Naive thymus-derived CD4-positive, alpha-beta T cell (primary cell): ENCODE data around the gene STH. TPM values are rescaled to one million over a fixed set of nuclear protein-coding genes. Genes with fewer than 3 reads are reported as not detected.

Experiments used
- ATAC-seq: fragments of 150-1000 bp; cut with Tn5 transposase; 2 replicates; pipeline ENCODE4 v1.10.0; 2021; ENCODE audit warnings: mild to moderate bottlenecking, moderate library complexity
- CTCF ChIA-PET: fragments of 350-600 bp; sonication (Branson Sonifier 250); formaldehyde crosslinking; loops from one replicate; lab custom pipeline; 2021; ENCODE audit warnings: antibody characterized with exemption; lab: Charles Lee
- POLR2A ChIA-PET: fragments of 350-600 bp; sonication (Branson Sonifier 250); formaldehyde crosslinking; loops from one replicate; lab custom pipeline; 2021; ENCODE audit warnings: antibody characterized with exemption, inconsistent platforms; lab: Charles Lee
- DNase-seq, 9 donors: peaks; one replicate each; pipeline versions ENCODE4 v3.0.0 to v3.0.0-alpha.2; 2020 to 2022; ENCODE audit warnings: mixed read lengths in 1 of 9
- H3K27ac ChIP-seq: one replicate; pipeline ENCODE4 v1.7.0; 2013; ENCODE audit warnings: mild to moderate bottlenecking, low read depth, low read length, moderate library complexity
- H3K27me3 ChIP-seq, 2 donors: one replicate each; pipeline ENCODE4 v1.7.0; 2013; ENCODE audit warnings: low read length in 2 of 2, mild to moderate bottlenecking in 2 of 2, moderate library complexity in 2 of 2; ENCODE audit not compliant: control insufficient read depth in 2 of 2, insufficient read depth in 2 of 2
- H3K36me3 ChIP-seq, 3 experiments: 1 replicate in 2 of 3; 2 replicates in 1 of 3; pipeline ENCODE4 v1.7.0; 2013; ENCODE audit warnings: low read length in 3 of 3, mild to moderate bottlenecking in 3 of 3, moderate library complexity in 1 of 3; ENCODE audit not compliant: insufficient read depth in 3 of 3, control insufficient read depth in 2 of 3
- H3K4me1 ChIP-seq, 2 donors: one replicate each; pipeline ENCODE4 v1.7.0; 2013; ENCODE audit warnings: low read length in 2 of 2, mild to moderate bottlenecking in 2 of 2, moderate library complexity in 1 of 2; ENCODE audit not compliant: control insufficient read depth in 2 of 2, insufficient read depth in 2 of 2
- H3K4me3 ChIP-seq: 2 replicates; pipeline ENCODE4 v1.7.0; 2013; ENCODE audit warnings: mild to moderate bottlenecking, low read length
- H3K9me3 ChIP-seq, 3 experiments: 1 replicate in 2 of 3; 2 replicates in 1 of 3; pipeline ENCODE4 v1.7.0; 2013; ENCODE audit warnings: low read length in 3 of 3; ENCODE audit not compliant: control insufficient read depth in 2 of 3
- H3K27ac Mint-ChIP-seq, 9 donors: one replicate each; pipeline ENCODE4 v1.8.0; 2020 to 2022; ENCODE audit warnings: mixed read lengths in 9 of 9, mild to moderate bottlenecking in 8 of 9, moderate library complexity in 5 of 9, inconsistent platforms in 2 of 9
- H3K27me3 Mint-ChIP-seq, 5 donors: one replicate each; pipeline ENCODE4 v1.8.0; 2021 to 2022; ENCODE audit warnings: mixed read lengths in 5 of 5, mild to moderate bottlenecking in 1 of 5
- H3K36me3 Mint-ChIP-seq, 5 donors: one replicate each; pipeline ENCODE4 v1.8.0; 2020 to 2022; ENCODE audit warnings: mixed read lengths in 5 of 5, mild to moderate bottlenecking in 3 of 5, inconsistent platforms in 1 of 5
- H3K4me1 Mint-ChIP-seq, 7 donors: one replicate each; pipeline ENCODE4 v1.8.0; 2020 to 2022; ENCODE audit warnings: mixed read lengths in 7 of 7, mild to moderate bottlenecking in 3 of 7, inconsistent platforms in 1 of 7
- H3K4me3 Mint-ChIP-seq, 10 donors: one replicate each; pipeline ENCODE4 v1.8.0; 2020 to 2022; ENCODE audit warnings: mild to moderate bottlenecking in 10 of 10, mixed read lengths in 10 of 10, moderate library complexity in 6 of 10, inconsistent platforms in 2 of 10
- H3K9me3 Mint-ChIP-seq, 11 donors: one replicate each; pipeline ENCODE4 v1.8.0; 2020 to 2022; ENCODE audit warnings: mixed read lengths in 11 of 11, mild to moderate bottlenecking in 4 of 11, inconsistent platforms in 1 of 11, moderate library complexity in 1 of 11
- intact Hi-C, 2 donors: fragments of 100-400 bp; cut with micrococcal nuclease; formaldehyde crosslinking; loops; one replicate each; pipeline ENCODE4 v1.15.1; 2023
- polyA plus RNA-seq, 2 donors: library from polyadenylated mRNA; unstranded; fragments of 300-500 nt; fragmentation: Illumina TruSeq; gene quantifications; one replicate each; pipeline ENCODE4 v1.2.3, GENCODE V29; 2021
- total RNA-seq, 6 experiments: library from RNA in 5 of 6; stranded (reverse) in 5 of 6; gene quantifications; 1 replicate in 5 of 6; 2 replicates in 1 of 6; pipeline ENCODE4 v1.2.3 and lab custom pipeline; 2021 to 2026

STH gene
- total and polyA plus RNA-seq, 7 experiments from 2014 or later, result not detected

DNA sequence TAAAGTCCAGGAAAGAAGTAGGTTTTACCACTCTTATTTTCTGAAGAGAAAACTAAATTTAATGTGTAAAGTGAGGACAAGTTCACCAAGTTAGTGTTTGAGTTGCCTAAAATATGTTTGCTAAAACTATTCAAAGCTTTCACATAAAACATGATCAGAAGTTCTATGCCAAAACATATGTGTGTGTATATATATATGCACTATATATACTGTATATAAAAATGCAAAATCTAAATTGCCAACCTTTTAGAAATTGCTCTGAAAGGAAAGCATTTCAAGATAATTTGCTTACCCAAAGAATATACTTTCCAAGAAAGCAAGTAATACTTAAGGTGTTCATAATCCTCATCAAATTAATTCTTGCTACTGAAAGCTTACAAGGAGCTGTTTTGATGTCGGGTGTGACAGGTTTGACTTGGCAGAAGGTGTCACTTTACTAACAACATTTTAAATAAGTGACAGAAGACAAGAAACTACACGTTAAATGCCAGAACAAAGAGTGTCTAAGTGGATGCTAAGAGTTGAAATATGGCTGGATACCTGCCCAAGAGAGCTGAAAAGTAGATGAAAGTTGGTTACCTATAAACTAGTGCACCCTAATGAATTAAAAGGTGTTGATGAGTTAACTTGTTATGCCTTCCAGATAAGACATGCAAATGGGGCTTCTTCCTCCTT, 32.3 kb upstream of the STH start:
- Mint-ChIP-seq H3K27ac (no peak overlapping the region), H3K4me1 (no peaks in the 10 kb centered on the region)
- CTCF ChIA-PET, result interaction anchor here (0.7 kb wide), 1 partner anchor 307 kb away, joined by 3 read pairs; no protein-coding TSS in a partner anchor

DNA sequence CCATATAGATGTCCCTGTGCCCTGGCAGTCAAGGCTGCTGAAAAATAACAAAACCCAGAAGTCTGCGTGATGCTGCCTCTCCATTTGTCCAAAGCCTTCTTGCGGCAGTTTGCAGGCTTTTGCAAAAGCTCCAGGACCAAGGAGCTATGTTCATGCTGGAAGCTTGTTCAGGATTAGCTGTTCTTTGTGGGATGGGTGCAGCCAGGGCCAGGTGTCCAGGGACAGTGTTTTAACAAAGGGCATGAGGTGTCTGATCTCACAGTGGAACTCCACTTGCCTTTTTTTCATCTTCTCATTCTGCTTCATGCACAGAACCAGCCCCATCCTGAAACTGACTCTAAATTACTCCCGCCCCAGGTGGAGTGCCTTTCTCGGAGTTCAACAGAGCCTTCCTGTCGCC, 31.7 kb upstream of the STH start:
- ChIA-PET CTCF (interaction anchor here (0.7 kb wide), 1 partner anchor 307 kb away, joined by 3 read pairs; no protein-coding TSS in a partner anchor), POLR2A (no interaction called here)
- Histone ChIP-seq H3K4me3 (no peak overlapping the region), H3K27me3 (no peaks in the 10 kb centered on the region), H3K27ac (no peak overlapping the region), H3K36me3 (no peaks in the 10 kb centered on the region), H3K9me3 (no peaks in the 10 kb centered on the region), H3K4me1 (no peaks in the 10 kb centered on the region)
- Mint-ChIP-seq H3K27me3 (peaks cover 6 to 24% (median 16%) of the 10 kb centered on the region in 5 donors), H3K9me3 (peaks cover 0 to 6% (median under 1%) of the 10 kb centered on the region in 11 donors), H3K36me3 (peaks cover 0 to 8% (median 0%) of the 10 kb centered on the region in 5 donors), H3K27ac (no peak overlapping the region), H3K4me1 (no peaks in the 10 kb centered on the region), H3K4me3 (no peak overlapping the region)
- DNase-seq, result no peak
- intact Hi-C loops, result no loop called here
- ATAC-seq, result no peak

More for the DNA sequence above, 32.3 kb upstream of the STH start:
- no peaks in the 10 kb centered on the region for H3K27me3 ChIP-seq
- H3K27ac ChIP-seq, result no peak overlapping the region
- DNase-seq (no peak), ATAC-seq (no peak)
- POLR2A ChIA-PET, result no interaction called here
- intact Hi-C loops, result no loop called here
- H3K4me3 ChIP-seq, result no peak overlapping the region
- H3K4me1 ChIP-seq, result no peaks in the 10 kb centered on the region
- Mint-ChIP-seq H3K27me3 (peaks cover 6 to 24% (median 16%) of the 10 kb centered on the region in 5 donors), H3K36me3 (peaks cover 0 to 6% (median 0%) of the 10 kb centered on the region in 5 donors), H3K9me3 (peaks cover 0 to 4% (median 0%) of the 10 kb centered on the region in 11 donors), H3K4me3 (no peak overlapping the region)
- no peaks in the 10 kb centered on the region for H3K9me3 ChIP-seq
- H3K36me3 ChIP-seq, result no peaks in the 10 kb centered on the region

DNA sequence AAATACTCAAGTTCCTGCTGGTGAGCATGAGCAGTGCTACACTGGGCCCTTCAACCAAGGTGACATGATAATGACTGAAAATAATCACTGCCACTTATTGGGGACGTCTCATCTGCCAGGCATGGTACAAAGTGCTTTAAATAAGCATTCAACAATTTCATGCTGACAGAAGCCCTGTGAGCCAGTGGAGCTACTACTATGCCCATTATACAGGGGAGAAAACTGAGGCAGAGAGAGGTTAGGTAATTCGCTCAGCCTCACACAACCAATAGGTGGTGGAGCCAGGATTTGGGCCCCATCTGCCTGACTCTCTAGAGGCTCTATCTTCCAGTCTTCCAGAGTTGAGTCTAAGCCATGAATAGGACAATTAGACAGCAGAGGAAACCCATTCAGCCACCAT, 30.3 kb upstream of the STH start:
- peaks cover 6 to 24% (median 16%) of the 10 kb centered on the region in 5 donors for H3K27me3 Mint-ChIP-seq
- no peaks in the 10 kb centered on the region for H3K4me1 ChIP-seq
- H3K4me1 Mint-ChIP-seq, result no peaks in the 10 kb centered on the region
- CTCF ChIA-PET, result no interaction called here
- no peak overlapping the region for H3K27ac Mint-ChIP-seq
- H3K9me3 ChIP-seq, result no peaks in the 10 kb centered on the region
- POLR2A ChIA-PET, result no interaction called here
- H3K4me3 ChIP-seq, result no peak overlapping the region
- no peak for DNase-seq
- H3K27ac ChIP-seq, result no peak overlapping the region
- peaks cover 0 to 9% (median 0%) of the 10 kb centered on the region in 5 donors for H3K36me3 Mint-ChIP-seq
- no peak for ATAC-seq
- no peaks in the 10 kb centered on the region for H3K27me3 ChIP-seq
- intact Hi-C loops, result no loop called here
- H3K36me3 ChIP-seq, result no peaks in the 10 kb centered on the region
- H3K9me3 Mint-ChIP-seq, result peaks cover 0 to 10% (median 2%) of the 10 kb centered on the region in 11 donors
- no peak overlapping the region for H3K4me3 Mint-ChIP-seq

DNA sequence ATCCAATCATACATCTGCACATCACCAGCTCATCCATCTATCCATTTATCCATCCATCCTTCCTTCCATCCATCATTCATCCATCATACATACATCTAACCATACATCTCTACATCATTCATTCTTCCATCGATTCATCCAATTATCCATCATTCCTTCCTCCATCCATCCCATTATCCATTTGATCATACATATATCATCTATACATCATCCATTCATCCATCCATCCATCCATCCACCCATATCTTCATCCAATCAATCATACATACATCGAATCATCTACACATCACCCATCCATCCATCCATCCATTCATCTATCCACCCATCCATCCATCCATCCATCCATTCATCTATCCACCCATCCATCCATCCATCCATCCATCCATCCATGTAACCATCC, 29.3 kb upstream of the STH start:
- H3K4me3 ChIP-seq, result no peak overlapping the region
- no peak overlapping the region for H3K4me3 Mint-ChIP-seq

DNA sequence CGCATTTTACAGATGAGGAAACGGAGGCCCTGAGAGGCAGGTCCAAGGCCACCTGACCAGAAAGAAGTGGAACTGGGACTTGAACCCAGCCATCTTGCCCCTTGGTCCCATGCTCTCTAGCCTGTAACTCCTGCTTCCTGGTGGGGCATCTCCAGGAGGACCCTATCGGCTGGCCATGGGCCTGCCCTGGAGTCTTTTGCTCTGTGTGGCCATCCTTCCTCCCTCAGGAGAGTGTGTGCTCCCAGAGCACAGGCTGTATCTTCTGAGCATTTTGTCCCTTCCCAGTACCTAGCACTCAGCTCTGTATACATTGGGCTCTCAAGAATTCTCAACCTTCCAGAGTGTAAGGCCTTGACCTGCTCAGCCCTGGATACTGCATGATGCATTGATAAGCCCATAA, 28.4 kb upstream of the STH start:
- Histone ChIP-seq H3K4me3 (no peak overlapping the region), H3K36me3 (no peaks in the 10 kb centered on the region), H3K27ac (no peak overlapping the region), H3K9me3 (no peaks in the 10 kb centered on the region), H3K4me1 (no peaks in the 10 kb centered on the region), H3K27me3 (no peaks in the 10 kb centered on the region)
- Mint-ChIP-seq H3K4me1 (no peaks in the 10 kb centered on the region), H3K4me3 (no peak overlapping the region), H3K36me3 (peaks cover 0 to 9% (median 0%) of the 10 kb centered on the region in 5 donors), H3K27me3 (peaks cover 6 to 23% (median 16%) of the 10 kb centered on the region in 5 donors), H3K9me3 (peaks cover 0 to 10% (median 2%) of the 10 kb centered on the region in 11 donors), H3K27ac (no peak overlapping the region)
- ATAC-seq (no peak), DNase-seq (no peak)
- POLR2A ChIA-PET, result no interaction called here
- intact Hi-C loops, result no loop called here
- CTCF ChIA-PET, result no interaction called here

More for the DNA sequence above, 29.3 kb upstream of the STH start:
- H3K27ac Mint-ChIP-seq, result no peak overlapping the region
- H3K4me1 Mint-ChIP-seq, result no peaks in the 10 kb centered on the region
- H3K9me3 Mint-ChIP-seq, result peaks cover 0 to 10% (median 2%) of the 10 kb centered on the region in 11 donors
- POLR2A ChIA-PET, result no interaction called here
- intact Hi-C loops, result no loop called here
- Histone ChIP-seq H3K4me1 (no peaks in the 10 kb centered on the region), H3K9me3 (no peaks in the 10 kb centered on the region), H3K27ac (no peak overlapping the region), H3K36me3 (no peaks in the 10 kb centered on the region), H3K27me3 (no peaks in the 10 kb centered on the region)
- CTCF ChIA-PET, result no interaction called here
- H3K36me3 Mint-ChIP-seq, result peaks cover 0 to 9% (median 0%) of the 10 kb centered on the region in 5 donors
- ATAC-seq (no peak), DNase-seq (no peak)
- H3K27me3 Mint-ChIP-seq, result peaks cover 6 to 24% (median 16%) of the 10 kb centered on the region in 5 donors

DNA sequence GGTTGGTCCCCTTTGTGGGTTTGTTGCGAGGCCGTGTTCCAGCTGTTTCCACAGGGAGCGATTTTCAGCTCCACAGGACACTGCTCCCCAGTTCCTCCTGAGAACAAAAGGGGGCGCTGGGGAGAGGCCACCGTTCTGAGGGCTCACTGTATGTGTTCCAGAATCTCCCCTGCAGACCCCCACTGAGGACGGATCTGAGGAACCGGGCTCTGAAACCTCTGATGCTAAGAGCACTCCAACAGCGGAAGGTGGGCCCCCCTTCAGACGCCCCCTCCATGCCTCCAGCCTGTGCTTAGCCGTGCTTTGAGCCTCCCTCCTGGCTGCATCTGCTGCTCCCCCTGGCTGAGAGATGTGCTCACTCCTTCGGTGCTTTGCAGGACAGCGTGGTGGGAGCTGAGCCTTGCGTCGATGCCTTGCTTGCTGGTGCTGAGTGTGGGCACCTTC, 27.3 kb upstream of the STH start:
- Histone ChIP-seq H3K36me3 (no peaks in the 10 kb centered on the region), H3K27ac (no peak overlapping the region), H3K4me3 (no peak overlapping the region), H3K27me3 (no peaks in the 10 kb centered on the region), H3K9me3 (no peaks in the 10 kb centered on the region), H3K4me1 (no peaks in the 10 kb centered on the region)
- ATAC-seq, result no peak
- CTCF ChIA-PET, result no interaction called here
- no peak overlapping the region for H3K27ac Mint-ChIP-seq
- no peak for DNase-seq
- POLR2A ChIA-PET, result no interaction called here
- H3K27me3 Mint-ChIP-seq, result peaks cover 6 to 18% (median 12%) of the 10 kb centered on the region in 5 donors
- intact Hi-C loops, result no loop called here
- H3K9me3 Mint-ChIP-seq, result peaks cover 0 to 10% (median 2%) of the 10 kb centered on the region in 11 donors
- H3K4me1 Mint-ChIP-seq, result no peaks in the 10 kb centered on the region
- no peak overlapping the region for H3K4me3 Mint-ChIP-seq
- peaks cover 0 to 9% (median 0%) of the 10 kb centered on the region in 5 donors for H3K36me3 Mint-ChIP-seq

DNA sequence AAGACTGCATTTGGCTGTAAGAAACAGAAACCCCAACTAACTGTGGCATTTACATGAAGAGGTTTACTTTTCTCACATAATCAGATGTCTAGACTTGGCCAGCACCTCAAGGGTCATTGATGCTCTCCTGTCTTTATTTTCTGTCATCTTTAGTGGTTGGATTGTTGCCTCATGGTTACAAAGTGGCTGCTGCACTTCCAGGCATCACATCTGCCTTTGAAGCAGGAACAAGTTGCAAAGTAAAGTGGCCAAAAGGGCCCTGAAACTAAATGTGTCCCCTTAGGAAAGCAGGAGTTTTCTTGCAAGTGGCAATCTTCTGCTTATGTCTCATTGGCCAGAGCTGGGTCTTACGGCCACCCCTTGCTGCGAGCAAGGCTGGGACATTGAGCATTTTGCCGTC, 26.5 kb upstream of the STH start:
- Histone ChIP-seq H3K36me3 (no peaks in the 10 kb centered on the region), H3K27ac (no peak overlapping the region), H3K4me3 (no peak overlapping the region), H3K4me1 (no peaks in the 10 kb centered on the region), H3K27me3 (no peaks in the 10 kb centered on the region), H3K9me3 (no peaks in the 10 kb centered on the region)
- H3K4me1 Mint-ChIP-seq, result no peaks in the 10 kb centered on the region
- H3K4me3 Mint-ChIP-seq, result no peak overlapping the region
- H3K27ac Mint-ChIP-seq, result no peak overlapping the region
- intact Hi-C loops, result no loop called here
- H3K27me3 Mint-ChIP-seq, result peaks cover 5 to 17% (median 12%) of the 10 kb centered on the region in 5 donors
- ATAC-seq (no peak), DNase-seq (no peak)
- ChIA-PET POLR2A (no interaction called here), CTCF (no interaction called here)
- H3K9me3 Mint-ChIP-seq, result peaks cover 0 to 10% (median 2%) of the 10 kb centered on the region in 11 donors
- peaks cover 0 to 9% (median 0%) of the 10 kb centered on the region in 5 donors for H3K36me3 Mint-ChIP-seq
